Esophagus muscularis mucosa (tissue), 4 donors: ENCODE data around the gene RELCH.

Source experiments
- EP300 ChIP-seq: sonication (generic); formaldehyde crosslinking; IDR thresholded peaks from one replicate; pipeline ENCODE4 v1.6.1; 2017; ENCODE audit warnings: antibody characterized with exemption
- POLR2A ChIP-seq: fragments of 450-650 bp; IDR thresholded peaks from one replicate; pipeline ENCODE4 v1.6.1; 2017; ENCODE audit warnings: antibody characterized with exemption, moderate library complexity, mild to moderate bottlenecking, low read depth
- POLR2AphosphoS5 ChIP-seq, 2 donors: sonication (generic); formaldehyde crosslinking; IDR thresholded peaks; one replicate each; pipeline ENCODE4 v1.6.1; 2017; ENCODE audit warnings: antibody characterized with exemption in 2 of 2
- TF ChIP-seq, protein P1 (sequence below), 3 experiments: fragments of 200-600 bp in 2 of 3; fragments of 450-650 bp in 1 of 3; sonication (generic) in 2 of 3; IDR thresholded peaks; one replicate each; pipeline ENCODE4 v1.5.1; 2017 to 2019; ENCODE audit warnings: antibody characterized with exemption in 3 of 3, mild to moderate bottlenecking in 2 of 3, moderate library complexity in 1 of 3

GRCh38 chr18:62342884-62343283 is 155.8 kb downstream of the RELCH start:
- TF ChIP-seq POLR2AphosphoS5 (IDR thresholded peaks at IDR 0.05), result no peak
- no peak for TF ChIP-seq POLR2A
- TF ChIP-seq, protein P1, sequence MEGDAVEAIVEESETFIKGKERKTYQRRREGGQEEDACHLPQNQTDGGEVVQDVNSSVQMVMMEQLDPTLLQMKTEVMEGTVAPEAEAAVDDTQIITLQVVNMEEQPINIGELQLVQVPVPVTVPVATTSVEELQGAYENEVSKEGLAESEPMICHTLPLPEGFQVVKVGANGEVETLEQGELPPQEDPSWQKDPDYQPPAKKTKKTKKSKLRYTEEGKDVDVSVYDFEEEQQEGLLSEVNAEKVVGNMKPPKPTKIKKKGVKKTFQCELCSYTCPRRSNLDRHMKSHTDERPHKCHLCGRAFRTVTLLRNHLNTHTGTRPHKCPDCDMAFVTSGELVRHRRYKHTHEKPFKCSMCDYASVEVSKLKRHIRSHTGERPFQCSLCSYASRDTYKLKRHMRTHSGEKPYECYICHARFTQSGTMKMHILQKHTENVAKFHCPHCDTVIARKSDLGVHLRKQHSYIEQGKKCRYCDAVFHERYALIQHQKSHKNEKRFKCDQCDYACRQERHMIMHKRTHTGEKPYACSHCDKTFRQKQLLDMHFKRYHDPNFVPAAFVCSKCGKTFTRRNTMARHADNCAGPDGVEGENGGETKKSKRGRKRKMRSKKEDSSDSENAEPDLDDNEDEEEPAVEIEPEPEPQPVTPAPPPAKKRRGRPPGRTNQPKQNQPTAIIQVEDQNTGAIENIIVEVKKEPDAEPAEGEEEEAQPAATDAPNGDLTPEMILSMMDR (IDR thresholded peaks at IDR 0.05), result no peak
- no peak for TF ChIP-seq EP300
